Activated naive CD8-positive, alpha-beta T cell (primary cell): ENCODE results near the gene ILF2.
"Not testable (repeated sequence)": the region's sequence is repeated elsewhere in the genome, so short reads cannot be mapped to it uniquely, and the experiment has no call there.

ENCODE experiments used
- H3K27ac Mint-ChIP-seq: one replicate; pipeline ENCODE4 v1.8.0; 2021; ENCODE audit warnings: mixed read lengths
- H3K27me3 Mint-ChIP-seq: one replicate; pipeline ENCODE4 v1.8.0; 2021; ENCODE audit warnings: mixed read lengths
- H3K36me3 Mint-ChIP-seq: one replicate; pipeline ENCODE4 v1.8.0; 2021; ENCODE audit warnings: mixed read lengths
- H3K4me1 Mint-ChIP-seq: one replicate; pipeline ENCODE4 v1.8.0; 2021; ENCODE audit warnings: low read depth, mixed read lengths
- H3K4me3 Mint-ChIP-seq: one replicate; pipeline ENCODE4 v1.8.0; 2021; ENCODE audit warnings: mild to moderate bottlenecking, mixed read lengths
- H3K9me3 Mint-ChIP-seq: one replicate; pipeline ENCODE4 v1.8.0; 2021; ENCODE audit warnings: low read depth, mixed read lengths

The ILF2 gene

GRCh38 chr1:153668672-153669071, 2.1 kb downstream of the ILF2 start:
- H3K27me3 Mint-ChIP-seq, H3K9me3 Mint-ChIP-seq, H3K4me3 Mint-ChIP-seq, H3K27ac Mint-ChIP-seq: not testable (repeated sequence)
- Mint-ChIP-seq H3K4me1 (peaks cover 29% of the 10 kb centered on the region), H3K36me3 (peaks cover 11% of the 10 kb centered on the region)

- H3K4me1 Mint-ChIP-seq, result peaks cover 29% of the 10 kb centered on the region
- peaks cover 11% of the 10 kb centered on the region for H3K36me3 Mint-ChIP-seq
- no peaks in the 10 kb centered on the region for H3K9me3 Mint-ChIP-seq
- H3K4me3 Mint-ChIP-seq, result peak overlapping the region; percentile 75
- H3K27me3 Mint-ChIP-seq, result no peaks in the 10 kb centered on the region
- H3K27ac Mint-ChIP-seq, result peak overlapping the region; percentile 22
Observed at GRCh38 chr1:153667439-153667838, 3.4 kb downstream of the ILF2 start.

GRCh38 chr1:153663211-153663610, 7.6 kb downstream of the ILF2 start:
- H3K9me3 Mint-ChIP-seq, result no peaks in the 10 kb centered on the region
- no peak overlapping the region for H3K27ac Mint-ChIP-seq
- H3K4me3 Mint-ChIP-seq, result no peak overlapping the region
- H3K27me3 Mint-ChIP-seq, result no peaks in the 10 kb centered on the region
- H3K4me1 Mint-ChIP-seq, result peaks cover 24% of the 10 kb centered on the region
- H3K36me3 Mint-ChIP-seq, result peaks cover 1% of the 10 kb centered on the region

GRCh38 chr1:153662269-153662668, 8.5 kb downstream of the ILF2 start:
- no peaks in the 10 kb centered on the region for H3K27me3 Mint-ChIP-seq
- no peaks in the 10 kb centered on the region for H3K36me3 Mint-ChIP-seq

GRCh38 chr1:153661111-153661708, 9.6 kb downstream of the ILF2 start:
- Mint-ChIP-seq H3K36me3 (no peaks in the 10 kb centered on the region), H3K4me3 (peak overlapping the region; percentile 52), H3K9me3 (no peaks in the 10 kb centered on the region), H3K27me3 (no peaks in the 10 kb centered on the region), H3K27ac (peak overlapping the region; percentile 35), H3K4me1 (peaks cover 17% of the 10 kb centered on the region)

More at GRCh38 chr1:153662269-153662668, 8.5 kb downstream of the ILF2 start:
- Mint-ChIP-seq H3K4me1 (peaks cover 17% of the 10 kb centered on the region), H3K27ac (no peak overlapping the region), H3K9me3 (no peaks in the 10 kb centered on the region), H3K4me3 (no peak overlapping the region)

GRCh38 chr1:153659656-153660055, 11.1 kb downstream of the ILF2 start:
- Mint-ChIP-seq H3K27me3 (no peaks in the 10 kb centered on the region), H3K27ac (peak overlapping the region; percentile 81), H3K9me3 (no peaks in the 10 kb centered on the region), H3K36me3 (no peaks in the 10 kb centered on the region), H3K4me1 (peaks cover 17% of the 10 kb centered on the region), H3K4me3 (peak overlapping the region; percentile 94)

GRCh38 chr1:153659175-153659534, 11.6 kb downstream of the ILF2 start:
- Mint-ChIP-seq H3K4me3 (peak overlapping the region; percentile 94), H3K9me3 (no peaks in the 10 kb centered on the region), H3K27me3 (no peaks in the 10 kb centered on the region), H3K36me3 (no peaks in the 10 kb centered on the region), H3K27ac (peak overlapping the region; percentile 90), H3K4me1 (peaks cover 17% of the 10 kb centered on the region)

GRCh38 chr1:153658400-153659174, 12.2 kb downstream of the ILF2 start, which contains the start of gene SNAPIN:
Gene SNAPIN, plus strand, starts transcription at chr1:153658703. Its CDS starts 41 bp downstream, at chr1:153658744.
- Mint-ChIP-seq H3K4me1 (peaks cover 17% of the 10 kb centered on the region), H3K36me3 (no peaks in the 10 kb centered on the region), H3K4me3 (peak within 1 kb of the TSS; percentile 94), H3K9me3 (no peaks in the 10 kb centered on the region), H3K27ac (peak within 1 kb of the TSS; percentile 90), H3K27me3 (no peaks in the 10 kb centered on the region)

- Mint-ChIP-seq H3K27me3 (no peaks in the 10 kb centered on the region), H3K36me3 (no peaks in the 10 kb centered on the region), H3K4me1 (peaks cover 11% of the 10 kb centered on the region), H3K27ac (no peak overlapping the region), H3K9me3 (no peaks in the 10 kb centered on the region), H3K4me3 (no peak overlapping the region)
Observed at GRCh38 chr1:153655333-153655732, 15.5 kb downstream of the ILF2 start.

- Mint-ChIP-seq H3K9me3 (no peaks in the 10 kb centered on the region), H3K27me3 (no peaks in the 10 kb centered on the region), H3K4me3 (no peak overlapping the region), H3K36me3 (no peaks in the 10 kb centered on the region), H3K4me1 (peaks cover 21% of the 10 kb centered on the region), H3K27ac (no peak overlapping the region)
Observed at GRCh38 chr1:153652805-153653500, 17.8 kb downstream of the ILF2 start.

GRCh38 chr1:153651771-153652170, 19.0 kb downstream of the ILF2 start:
- Mint-ChIP-seq H3K36me3 (peaks cover 2% of the 10 kb centered on the region), H3K4me3 (no peak overlapping the region), H3K27me3 (no peaks in the 10 kb centered on the region), H3K9me3 (no peaks in the 10 kb centered on the region), H3K27ac (no peak overlapping the region), H3K4me1 (peaks cover 32% of the 10 kb centered on the region)

- H3K27ac Mint-ChIP-seq, result peak overlapping the region; percentile 91
- no peaks in the 10 kb centered on the region for H3K9me3 Mint-ChIP-seq
- H3K4me1 Mint-ChIP-seq, result peaks cover 49% of the 10 kb centered on the region
- H3K4me3 Mint-ChIP-seq, result no peak overlapping the region
- peaks cover 7% of the 10 kb centered on the region for H3K36me3 Mint-ChIP-seq
- H3K27me3 Mint-ChIP-seq, result no peaks in the 10 kb centered on the region
Observed at GRCh38 chr1:153649863-153650235, 20.9 kb downstream of the ILF2 start.

- H3K36me3 Mint-ChIP-seq, result peaks cover 7% of the 10 kb centered on the region
- H3K27me3 Mint-ChIP-seq, result no peaks in the 10 kb centered on the region
- peaks cover 54% of the 10 kb centered on the region for H3K4me1 Mint-ChIP-seq
- H3K4me3 Mint-ChIP-seq, result peak overlapping the region; percentile 35
- peak overlapping the region; percentile 91 for H3K27ac Mint-ChIP-seq
- no peaks in the 10 kb centered on the region for H3K9me3 Mint-ChIP-seq
Observed at GRCh38 chr1:153649137-153649862, 21.5 kb downstream of the ILF2 start.

- H3K4me3 Mint-ChIP-seq, result no peak overlapping the region
- peaks cover 13% of the 10 kb centered on the region for H3K36me3 Mint-ChIP-seq
- H3K9me3 Mint-ChIP-seq, result no peaks in the 10 kb centered on the region
- peak overlapping the region; percentile 78 for H3K27ac Mint-ChIP-seq
- no peaks in the 10 kb centered on the region for H3K27me3 Mint-ChIP-seq
- peaks cover 65% of the 10 kb centered on the region for H3K4me1 Mint-ChIP-seq
Observed at GRCh38 chr1:153648000-153648643, 22.7 kb downstream of the ILF2 start.
